ENCODE data around the gene KRT32. TPM values are rescaled to one million over a fixed set of nuclear protein-coding genes. Genes with fewer than 3 reads are reported as not detected.
A peak's percentile ranks its signal among the peaks of the same experiment; 100 is the strongest.

Gene KRT32
- total RNA-seq, 1 donor from 2014 or later, result not detected

GRCh38 chr17:41492771-41493170 lies 25.6 kb upstream of the KRT32 start:
- DNase-seq (ENCODE audit: low spot score), result no peak

- DNase-seq (ENCODE audit: low spot score), result no peak
Measured at GRCh38 chr17:41492351-41492750, 25.2 kb upstream of the KRT32 start.

DNA sequence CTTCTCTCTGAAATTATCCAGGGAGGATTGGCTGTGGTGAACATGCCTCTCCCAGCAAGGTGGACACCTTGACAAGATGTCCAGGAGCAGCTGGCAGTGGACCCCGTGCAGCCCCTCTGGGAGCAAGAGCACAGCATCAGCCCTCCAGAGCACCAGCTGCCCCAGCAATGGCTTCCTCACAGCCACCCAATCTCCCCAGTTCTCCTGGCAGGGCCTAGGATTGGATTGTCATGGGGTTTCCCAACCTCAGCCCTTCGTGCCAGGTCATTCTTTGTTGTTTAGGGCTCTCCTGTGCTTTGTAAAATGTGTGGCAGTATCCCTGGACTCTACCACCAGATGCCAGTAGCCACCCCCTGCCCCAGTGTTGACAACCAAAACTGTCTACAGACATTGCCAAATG lies 24.3 kb upstream of the KRT32 start:
- DNase-seq (ENCODE audit: low spot score), result no peak

GRCh38 chr17:41490000-41490990 lies 23.1 kb upstream of the KRT32 start:
- no peak for DNase-seq (ENCODE audit: low spot score)

GRCh38 chr17:41489531-41489930 lies 22.3 kb upstream of the KRT32 start, which contains the start of gene KRT36:
TSS of gene KRT36 (minus strand) at chr17:41489910. CDS start at chr17:41489864, 46 bp downstream.
- DNase-seq (ENCODE audit: low spot score), result no peak

- no peak for DNase-seq (ENCODE audit: low spot score)
Measured at GRCh38 chr17:41486809-41487530, 19.8 kb upstream of the KRT32 start.

- no peak for DNase-seq (ENCODE audit: low spot score)
Measured at GRCh38 chr17:41486316-41486715, 19.1 kb upstream of the KRT32 start.

DNA sequence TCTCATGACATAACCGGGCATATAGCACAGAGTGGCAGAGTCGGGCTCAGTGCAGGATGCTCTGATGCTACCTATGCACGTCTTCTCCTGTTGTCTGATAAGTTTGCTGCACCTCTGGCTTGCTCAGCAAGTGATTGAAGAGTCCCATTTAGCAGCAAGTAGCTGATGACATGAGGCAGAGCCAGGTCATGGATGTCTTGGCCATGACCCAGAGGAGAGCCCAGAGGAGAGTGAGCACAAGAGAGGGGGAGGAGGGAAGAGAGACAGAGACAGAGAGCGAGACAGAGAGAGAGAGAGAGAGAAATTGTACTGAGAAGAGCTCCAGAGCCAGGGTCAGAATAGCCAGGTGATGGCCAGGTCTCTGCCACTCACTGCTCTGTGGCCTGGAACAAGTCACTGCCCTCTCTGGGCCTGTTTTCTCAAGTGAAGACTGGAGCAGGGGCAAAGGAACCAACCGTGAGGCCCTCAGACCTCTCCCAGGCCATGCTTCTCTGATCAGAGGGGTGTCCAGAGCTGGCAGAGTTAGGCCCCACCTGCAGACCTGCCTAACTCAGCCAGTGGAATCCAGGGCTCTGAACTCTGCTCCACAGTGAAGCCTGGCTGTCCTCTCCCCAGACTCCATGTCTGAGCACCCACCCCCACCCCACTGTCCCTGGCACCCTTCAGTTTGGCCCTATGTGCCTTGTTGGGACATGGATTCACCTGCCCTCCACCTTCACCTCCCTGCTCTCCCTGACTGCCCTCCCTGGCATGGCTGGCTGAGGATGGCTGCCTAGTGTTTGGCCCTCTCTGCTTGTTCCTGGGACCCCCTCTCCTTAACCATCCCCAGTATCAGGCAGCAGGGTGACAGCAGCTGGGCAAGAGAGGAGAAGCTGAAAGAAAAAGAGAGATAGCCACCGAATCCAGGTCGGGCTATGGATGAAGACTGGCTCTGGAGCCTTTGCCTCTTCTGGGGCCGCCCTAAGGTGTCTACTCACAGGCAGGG lies 18.0 kb upstream of the KRT32 start:
- DNase-seq (ENCODE audit: low spot score), result no peak

DNA sequence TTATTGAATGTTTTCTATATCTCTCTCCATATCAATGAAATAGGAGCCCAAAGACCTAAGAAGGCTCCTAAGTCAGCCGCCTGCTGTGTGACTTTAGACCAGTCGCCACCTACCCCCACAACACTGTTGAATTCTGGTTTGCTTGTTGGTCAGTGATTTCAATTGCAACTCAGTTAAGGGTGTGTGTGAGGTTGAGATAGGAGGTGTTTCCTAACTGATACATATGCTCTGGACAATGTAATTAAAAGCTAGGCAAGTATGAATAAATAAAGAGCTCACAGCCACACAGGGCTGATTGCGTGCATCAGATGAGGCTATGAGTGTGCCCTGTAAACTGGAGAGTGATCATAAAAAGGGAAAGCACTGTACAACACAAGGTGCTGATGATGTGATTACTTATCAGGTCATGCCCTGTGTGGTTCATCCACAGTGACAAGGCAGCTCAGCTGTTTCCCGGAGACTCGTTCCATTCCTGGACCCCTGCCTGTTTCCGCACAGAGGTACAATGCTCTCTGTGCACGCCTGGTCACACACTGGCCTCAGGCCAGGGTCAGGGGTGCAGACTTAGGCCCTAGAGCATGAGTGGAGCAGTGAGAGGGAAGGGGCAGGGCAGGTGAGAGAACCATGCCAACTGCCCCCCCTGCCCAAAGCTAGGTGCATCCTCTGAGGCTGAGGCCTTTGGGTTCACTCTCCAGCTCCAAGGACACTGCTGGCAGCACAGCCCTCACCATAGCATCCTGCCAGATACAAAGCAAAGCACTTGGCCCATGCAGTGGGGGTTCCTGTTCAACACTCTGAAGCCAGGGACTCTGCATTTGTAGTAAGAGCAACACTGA lies 17.0 kb upstream of the KRT32 start:
- DNase-seq (ENCODE audit: low spot score), result no peak

DNA sequence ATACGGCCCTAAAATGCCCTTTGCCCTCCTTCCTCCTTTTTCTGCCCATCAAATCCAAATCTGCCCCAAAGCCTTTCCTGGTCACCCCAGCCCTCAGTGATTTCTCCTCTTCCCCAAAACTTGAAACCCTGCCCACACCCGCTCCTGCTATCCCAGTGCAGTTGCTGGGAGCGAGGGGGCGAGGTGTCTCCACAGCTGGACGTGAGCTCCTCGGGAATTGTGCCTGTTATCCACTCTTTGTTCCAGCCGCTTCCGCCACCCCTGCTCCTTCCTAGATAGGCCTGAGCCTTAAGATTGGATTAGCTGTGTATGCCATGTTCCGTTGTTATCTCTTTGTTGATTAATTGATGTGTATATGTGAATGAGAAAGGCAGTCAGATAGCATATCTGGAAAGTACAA lies 16.3 kb upstream of the KRT32 start:
- DNase-seq (ENCODE audit: low spot score), result no peak

- no peak for DNase-seq (ENCODE audit: low spot score)
Measured at GRCh38 chr17:41481036-41481435, 13.8 kb upstream of the KRT32 start, which contains the start of gene KRT35. TSS of gene KRT35 (minus strand) at chr17:41481151. CDS start at chr17:41481097, 54 bp downstream.

DNA sequence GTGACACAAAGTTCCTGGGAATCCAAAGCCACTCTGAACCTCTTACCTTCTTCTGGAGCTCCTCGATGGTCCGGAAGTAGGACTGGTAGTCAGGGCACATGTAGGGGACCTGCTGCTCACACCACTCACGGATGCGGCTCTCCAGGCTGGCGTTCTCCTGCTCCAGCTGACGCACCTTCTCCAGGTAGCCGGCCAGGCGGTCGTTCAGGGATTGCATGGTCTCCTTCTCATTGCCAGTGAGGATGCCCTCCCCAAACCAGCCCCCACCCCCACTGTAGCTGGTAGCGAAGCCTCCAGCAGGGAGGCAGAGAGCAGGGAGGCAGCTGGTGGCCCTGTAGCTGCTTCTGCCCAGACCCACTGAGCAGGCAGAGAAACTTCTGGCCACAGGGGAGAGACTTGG lies 13.4 kb upstream of the KRT32 start:
- DNase-seq (ENCODE audit: low spot score), result no peak

GRCh38 chr17:41480136-41480535 lies 12.9 kb upstream of the KRT32 start:
- no peak for DNase-seq (ENCODE audit: low spot score)

DNA sequence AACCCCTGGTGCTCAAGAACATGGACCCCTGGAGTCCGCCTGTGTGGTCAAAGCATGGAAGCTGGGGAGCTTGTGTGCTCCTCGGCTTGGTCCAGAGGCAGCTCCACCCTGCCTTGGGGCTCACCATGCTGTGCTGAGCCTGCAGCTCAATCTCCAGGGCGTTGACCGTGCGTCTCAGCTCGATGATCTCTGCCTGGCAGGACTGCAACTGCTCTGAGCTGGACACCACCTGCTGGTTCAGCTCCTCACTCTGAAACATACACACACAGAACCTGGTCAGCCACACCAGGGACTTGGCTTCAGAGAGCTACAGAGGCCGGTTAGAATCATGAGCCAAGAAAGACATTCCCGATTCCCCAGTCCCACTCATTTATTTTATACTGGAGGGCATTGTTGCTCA lies 11.1 kb upstream of the KRT32 start:
- no peak for DNase-seq (ENCODE audit: low spot score)

- no peak for DNase-seq (ENCODE audit: low spot score)
Measured at GRCh38 chr17:41476866-41477815, 10.0 kb upstream of the KRT32 start.

DNA sequence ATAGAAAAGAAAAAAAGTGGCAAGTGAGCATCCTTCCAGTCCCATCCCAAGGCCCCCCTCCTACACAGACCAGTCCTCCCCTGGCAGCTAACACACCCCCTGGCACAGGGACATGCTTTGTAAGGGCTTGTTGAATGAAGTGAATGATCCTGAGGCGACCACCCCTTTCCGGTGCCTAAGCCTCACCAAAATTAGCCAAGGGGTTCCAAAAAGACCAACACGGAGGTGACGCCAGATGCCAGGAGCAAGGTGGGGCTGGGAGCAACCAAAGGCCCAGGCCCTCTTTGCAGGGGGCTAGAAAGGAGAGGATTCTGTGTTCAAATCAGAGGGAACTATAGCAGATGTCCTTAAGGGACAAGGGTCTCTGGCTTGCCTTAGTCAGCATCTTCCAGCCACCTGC lies 8.2 kb upstream of the KRT32 start:
- DNase-seq (ENCODE audit: low spot score), result peak; percentile 64

- no peak for DNase-seq (ENCODE audit: low spot score)
Measured at GRCh38 chr17:41474863-41475262, 7.7 kb upstream of the KRT32 start.

DNA sequence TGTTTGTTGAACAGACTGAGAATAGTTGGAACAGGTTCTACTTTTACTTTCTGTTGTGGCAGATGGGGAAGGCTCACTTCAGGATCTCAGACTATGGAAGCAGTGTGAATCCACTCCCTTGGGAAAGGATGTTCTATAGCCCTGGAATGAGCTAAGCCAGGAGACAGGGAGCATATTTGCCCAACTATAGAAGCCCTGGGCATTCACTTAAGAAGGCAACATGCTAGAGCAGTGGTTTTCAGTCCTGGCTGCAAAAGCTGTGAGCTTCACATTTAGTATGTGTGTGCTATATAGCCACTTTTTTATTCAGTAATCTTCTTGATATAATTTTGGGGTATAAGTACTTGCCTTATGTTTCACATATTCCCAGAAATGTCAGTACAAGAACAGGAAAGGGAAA lies 1.2 kb upstream of the KRT32 start:
- DNase-seq (ENCODE audit: low spot score), result no peak

DNA sequence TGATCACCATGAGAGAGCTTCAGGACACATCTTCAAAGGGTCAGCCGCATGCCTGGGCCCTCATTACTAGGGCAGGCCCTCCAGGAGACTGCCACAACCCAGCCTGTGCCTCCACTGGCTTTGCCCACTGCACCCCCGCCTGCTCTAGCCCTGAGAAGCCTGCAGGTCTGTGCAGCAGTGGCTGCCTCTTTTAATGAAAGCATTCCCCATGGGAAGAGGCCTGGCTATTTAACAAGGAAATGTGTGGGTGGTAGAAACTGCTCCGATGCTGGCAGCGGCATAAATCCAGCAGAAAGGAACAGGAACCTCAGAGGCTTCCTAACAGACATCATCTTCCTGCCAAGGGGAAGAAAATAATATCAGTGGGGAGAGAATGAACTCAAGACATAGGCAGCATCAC lies 375 bp upstream of the KRT32 start:
- no peak for DNase-seq (ENCODE audit: low spot score)
